Fibroblast of peridontal ligament (primary cell): Measurements from ENCODE around the gene RGS8.

ENCODE experiments used
- DNase-seq: peaks from one replicate; pipeline ENCODE4 v3.0.0-alpha.2; 2010; ENCODE audit errors: extremely low read depth

Gene RGS8

GRCh38 chr1:182684116-182684828 is at the start of gene RGS8:
Gene RGS8, minus strand, starts transcription at chr1:182684587. Its CDS starts 14,938 bp downstream, at chr1:182669649.
- no peak for DNase-seq

GRCh38 chr1:182731852-182732575 is 47.6 kb upstream of the RGS8 start:
- DNase-seq = no peak

- DNase-seq = no peak
Observed at GRCh38 chr1:182726912-182727311, 42.5 kb upstream of the RGS8 start.

GRCh38 chr1:182725259-182726255 is 41.2 kb upstream of the RGS8 start:
- no peak for DNase-seq

- DNase-seq = no peak
Observed at GRCh38 chr1:182724215-182724614, 39.8 kb upstream of the RGS8 start.

GRCh38 chr1:182723200-182723599 is 38.8 kb upstream of the RGS8 start:
- DNase-seq = no peak

GRCh38 chr1:182721525-182721924 is 37.1 kb upstream of the RGS8 start:
- DNase-seq = no peak

- peak; percentile 18 for DNase-seq
Observed at GRCh38 chr1:182720463-182720862, 36.1 kb upstream of the RGS8 start.

- DNase-seq = no peak
Observed at GRCh38 chr1:182719553-182719952, 35.2 kb upstream of the RGS8 start.

- no peak for DNase-seq
Observed at GRCh38 chr1:182718311-182718710, 33.9 kb upstream of the RGS8 start.

GRCh38 chr1:182716740-182717720 is 32.6 kb upstream of the RGS8 start:
- no peak for DNase-seq

GRCh38 chr1:182715531-182715930 is 31.1 kb upstream of the RGS8 start:
- no peak for DNase-seq

- DNase-seq = no peak
Observed at GRCh38 chr1:182714546-182714945, 30.2 kb upstream of the RGS8 start.

- DNase-seq = no peak
Observed at GRCh38 chr1:182713939-182714338, 29.6 kb upstream of the RGS8 start.

- DNase-seq = no peak
Observed at GRCh38 chr1:182713492-182713891, 29.1 kb upstream of the RGS8 start.

- no peak for DNase-seq
Observed at GRCh38 chr1:182709855-182710254, 25.5 kb upstream of the RGS8 start.

GRCh38 chr1:182709225-182709764 is 24.9 kb upstream of the RGS8 start:
- DNase-seq = no peak

- DNase-seq = no peak
Observed at GRCh38 chr1:182707122-182707521, 22.7 kb upstream of the RGS8 start.

GRCh38 chr1:182704677-182705076 is 20.3 kb upstream of the RGS8 start:
- no peak for DNase-seq

- no peak for DNase-seq
Observed at GRCh38 chr1:182703539-182703938, 19.2 kb upstream of the RGS8 start.
